B cell (primary cell): ENCODE data around the gene CD300LD. TPM values are rescaled to one million over a fixed set of nuclear protein-coding genes. Genes with fewer than 3 reads are reported as not detected.

Experiments
- ATAC-seq: fragments of 200-7000 bp; cut with Tn5 transposase; one replicate; pipeline ENCODE4 v1.10.0; 2021; ENCODE audit warnings: low read depth, mild to moderate bottlenecking, moderate number of reproducible peaks, moderate library complexity
- CTCF ChIA-PET: fragments of 350-600 bp; sonication (Branson Sonifier 250); formaldehyde crosslinking; loops from one replicate; lab custom pipeline; 2021; ENCODE audit warnings: antibody characterized with exemption, inconsistent platforms; lab: Charles Lee
- POLR2A ChIA-PET: fragments of 350-600 bp; sonication (Branson Sonifier 250); formaldehyde crosslinking; loops from one replicate; lab custom pipeline; 2021; ENCODE audit warnings: antibody characterized with exemption; lab: Charles Lee
- DNase-seq: peaks from one replicate; pipeline ENCODE4 v3.0.0; 2013
- H2AFZ ChIP-seq: 2 replicates; pipeline ENCODE4 v1.6.1; 2012; ENCODE audit warnings: mild to moderate bottlenecking, low read depth, low read length; ENCODE audit not compliant: insufficient read depth, poor library complexity, severe bottlenecking
- H3K27ac ChIP-seq, 2 donors: 1 replicate in 1 of 2; 2 replicates in 1 of 2; pipeline ENCODE4 v1.5.1; 2012 to 2013; ENCODE audit warnings: low read length in 2 of 2, mild to moderate bottlenecking in 2 of 2, moderate library complexity in 1 of 2
- H3K27me3 ChIP-seq, 4 experiments: fragments of 200-600 bp in 1 of 4; sonication (generic) in 1 of 4; replicated peaks in 1 of 4; 1 replicate in 2 of 4; 2 replicates in 2 of 4; pipeline versions ENCODE4 v1.6.1 to v1.7.0; 2013 to 2016; ENCODE audit warnings: low read length in 3 of 4, mild to moderate bottlenecking in 2 of 4, mixed read lengths in 1 of 4, moderate library complexity in 1 of 4; ENCODE audit not compliant: insufficient read depth in 4 of 4, control insufficient read depth in 3 of 4; ENCODE audit errors: control extremely low read depth in 1 of 4
- H3K36me3 ChIP-seq, 2 experiments: replicated peaks in 1 of 2; 1 replicate in 1 of 2; 2 replicates in 1 of 2; pipeline versions ENCODE4 v1.6.1 to v1.7.1; 2013; ENCODE audit warnings: low read length in 1 of 2; ENCODE audit not compliant: insufficient read depth in 2 of 2, control insufficient read depth in 1 of 2; ENCODE audit errors: control extremely low read depth in 1 of 2, extremely low read depth in 1 of 2
- H3K4me1 ChIP-seq, 2 donors: fragments of 200-600 bp in 1 of 2; sonication (generic) in 1 of 2; 1 replicate in 1 of 2; 2 replicates in 1 of 2; pipeline versions ENCODE4 v1.5.1 to v1.6.1; 2013 to 2017; ENCODE audit warnings: low read length in 2 of 2; ENCODE audit not compliant: control insufficient read depth in 2 of 2, insufficient read depth in 2 of 2
- H3K4me2 ChIP-seq: replicated peaks from 2 replicates; pipeline ENCODE3; 2012; ENCODE audit warnings: mild to moderate bottlenecking, low read depth, low read length; ENCODE audit not compliant: poor library complexity, severe bottlenecking
- H3K4me3 ChIP-seq, 5 experiments: fragments of 200-600 bp in 1 of 5; sonication (generic) in 1 of 5; 1 replicate in 3 of 5; 2 replicates in 2 of 5; pipeline versions ENCODE4 v1.5.1 to v1.7.0; 2011 to 2016; ENCODE audit warnings: low read length in 4 of 5, mild to moderate bottlenecking in 4 of 5, low read depth in 2 of 5, control low read depth in 1 of 5, moderate library complexity in 1 of 5; ENCODE audit not compliant: insufficient read depth in 1 of 5; ENCODE audit errors: control extremely low read depth in 1 of 5, extremely low read depth in 1 of 5
- H3K79me2 ChIP-seq: fragments of 200-600 bp; sonication (generic); one replicate; pipeline ENCODE4 v1.6.0; 2016; ENCODE audit warnings: low read length; ENCODE audit not compliant: control insufficient read depth, insufficient read depth
- H3K9ac ChIP-seq: fragments of 200-600 bp; sonication (generic); 2 replicates; pipeline ENCODE4 v1.6.1; 2017; ENCODE audit warnings: mild to moderate bottlenecking, low read length, moderate library complexity
- H3K9me3 ChIP-seq, 3 donors: one replicate each; pipeline versions ENCODE4 v1.6.1 to v1.7.1; 2013; ENCODE audit warnings: low read length in 2 of 3; ENCODE audit not compliant: control insufficient read depth in 2 of 3, insufficient read depth in 1 of 3; ENCODE audit errors: control extremely low read depth in 1 of 3
- H4K20me1 ChIP-seq: 2 replicates; pipeline ENCODE4 v1.6.0; 2012; ENCODE audit warnings: mild to moderate bottlenecking, low read length; ENCODE audit not compliant: insufficient read depth, control insufficient read depth, poor library complexity, severe bottlenecking
- H3K27ac Mint-ChIP-seq: one replicate; pipeline ENCODE4 v1.8.0; 2021; ENCODE audit warnings: mixed read lengths
- H3K27me3 Mint-ChIP-seq: one replicate; pipeline ENCODE4 v1.8.0; 2021; ENCODE audit warnings: mixed read lengths
- H3K4me1 Mint-ChIP-seq: one replicate; pipeline ENCODE4 v1.8.0; 2021; ENCODE audit warnings: mixed read lengths
- H3K4me3 Mint-ChIP-seq: one replicate; pipeline ENCODE4 v1.8.0; 2021; ENCODE audit warnings: mixed read lengths
- H3K9me3 Mint-ChIP-seq: one replicate; pipeline ENCODE4 v1.8.0; 2022; ENCODE audit warnings: mixed read lengths; ENCODE audit not compliant: insufficient read depth
- CTCF ChIP-seq: fragments of 200-600 bp; IDR thresholded peaks from one replicate; pipeline ENCODE4 v1.8.0; 2022; ENCODE audit warnings: antibody characterized with exemption, mild to moderate bottlenecking
- EZH2 ChIP-seq: IDR thresholded peaks from 2 replicates; pipeline ENCODE4 v1.6.1; 2012; ENCODE audit warnings: borderline replicate concordance, low read depth, mild to moderate bottlenecking, moderate library complexity, low read length; ENCODE audit not compliant: insufficient read depth, poor library complexity, severe bottlenecking
- WGBS: methylation state at CpG from one replicate; pipeline ENCODE4 v1.1.5; 2013; ENCODE audit warnings: missing lambda C conversion rate; ENCODE audit not compliant: insufficient coverage; 5-methylcytosine and 5-hydroxymethylcytosine counted together
- intact Hi-C: fragments of 100-400 bp; cut with micrococcal nuclease; formaldehyde crosslinking; loops from one replicate; pipeline ENCODE4 v1.10.0; 2022
- polyA plus RNA-seq: library from polyadenylated mRNA; depleted of rRNA; stranded (reverse); fragments of >200 nt; gene quantifications from 2 replicates; pipeline ENCODE4 v1.2.3, GENCODE V29; 2012
- total RNA-seq, 2 donors: library from RNA; stranded (reverse); fragments of 120-200 nt in 1 of 2; gene quantifications; 1 replicate in 1 of 2; 2 replicates in 1 of 2; pipeline versions ENCODE4 v1.2.3 to v1.2.4, GENCODE V29; 2013 to 2022

Gene CD300LD
- total and polyA plus RNA-seq, 2 donors (not counting 1 experiment from before 2014, with no cell fraction given) = not detected

DNA sequence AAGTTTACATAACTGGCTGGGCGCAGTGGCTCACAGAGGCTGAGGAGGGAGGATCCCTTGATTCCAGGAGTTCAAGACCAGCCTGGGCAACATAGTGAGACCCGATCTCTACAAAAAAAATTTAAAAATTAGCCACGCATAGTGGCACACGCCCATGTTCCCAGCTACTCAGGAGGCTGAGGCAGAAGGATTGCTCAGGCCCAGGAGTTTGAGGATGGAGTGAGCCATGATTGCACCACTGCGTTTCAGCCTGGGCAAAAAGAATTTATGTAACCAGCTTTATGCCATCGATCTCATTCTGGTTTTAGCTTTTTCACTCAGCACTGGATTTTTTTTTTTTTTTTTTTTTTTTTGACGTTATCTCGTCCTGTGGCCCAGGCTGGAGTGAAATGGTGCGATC is 40.5 kb upstream of the CD300LD start:
- TF ChIP-seq CTCF (no peak), EZH2 (no peak)
- Mint-ChIP-seq H3K27me3 (peaks cover 8% of the 10 kb centered on the region), H3K4me1 (peaks cover 51% of the 10 kb centered on the region), H3K4me3 (peak overlapping the region; percentile 57), H3K9me3 (no peaks in the 10 kb centered on the region), H3K27ac (peak overlapping the region; percentile 53)
- H3K4me2 ChIP-seq = peak overlapping the region; percentile 71
- peaks cover 53 to 55% of the 10 kb centered on the region in 2 donors for H3K4me1 ChIP-seq
- intact Hi-C loops = no loop called here
- H3K27ac ChIP-seq = no peak overlapping the region
- H3K79me2 ChIP-seq = no peaks in the 10 kb centered on the region
- CTCF ChIA-PET = interaction anchor here (0.8 to 2.8 kb wide), 6 partner anchors 9 to 106 kb away, joined by 3 to 16 read pairs (median 6); partner anchors contain the start of genes CD300E and RAB37
- no peaks in the 10 kb centered on the region for H3K36me3 ChIP-seq
- H2AFZ ChIP-seq = no peak overlapping the region
- no peaks in the 10 kb centered on the region for H4K20me1 ChIP-seq
- peaks cover 0 to 10% (median 4%) of the 10 kb centered on the region in 3 donors for H3K9me3 ChIP-seq
- POLR2A ChIA-PET = interaction anchor here (0.5 to 1.3 kb wide), 3 partner anchors 8 to 118 kb away, joined by 3 to 7 read pairs (median 7); no protein-coding TSS in a partner anchor
- H3K27me3 ChIP-seq = peaks cover 0 to 14% (median 2%) of the 10 kb centered on the region in 4 experiments
- 95% methylated on average over 5 of the region's 9 CpGs for WGBS
- peak overlapping the region; percentile 23 for H3K9ac ChIP-seq
- no peak overlapping the region for H3K4me3 ChIP-seq
- no peak for ATAC-seq
- no peak for DNase-seq
